ENCODE results near the gene SOAT2. TPM values are rescaled to one million over a fixed set of nuclear protein-coding genes. Genes with fewer than 3 reads are reported as not detected.
"Not testable (repeated sequence)": the region's sequence is repeated elsewhere in the genome, so short reads cannot be mapped to it uniquely, and the experiment has no call there.

SOAT2 gene
- total RNA-seq, 6 experiments from 2014 or later, result 0.12 to 0.34 (median 0.18) TPM

GRCh38 chr12:53160000-53160399 lies 56.7 kb downstream of the SOAT2 start:
- TF ChIP-seq CTCF (IDR thresholded peaks at IDR 0.05), result no peak
- H3K27ac Mint-ChIP-seq, result no peak overlapping the region
- H3K27me3 Mint-ChIP-seq (ENCODE audit: insufficient read depth), result no peaks in the 10 kb centered on the region; the same call in 1 of the 2 replicates
- H3K9me3 Mint-ChIP-seq, result no peaks in the 10 kb centered on the region
- peaks cover 12% of the 10 kb centered on the region for H3K36me3 Mint-ChIP-seq (ENCODE audit: low read depth)
- peaks cover 13% of the 10 kb centered on the region for H3K4me1 Mint-ChIP-seq (ENCODE audit: low read depth)
- H3K4me3 Mint-ChIP-seq, result no peak overlapping the region
- DNase-seq, result no peak

- Mint-ChIP-seq H3K9me3 (no peaks in the 10 kb centered on the region), H3K27me3 (ENCODE audit: insufficient read depth) (no peaks in the 10 kb centered on the region; the same call in 1 of the 2 replicates), H3K27ac (no peak overlapping the region), H3K36me3 (ENCODE audit: low read depth) (peaks cover 12% of the 10 kb centered on the region), H3K4me1 (ENCODE audit: low read depth) (peaks cover 10% of the 10 kb centered on the region), H3K4me3 (no peak overlapping the region)
- TF ChIP-seq CTCF (IDR thresholded peaks at IDR 0.05), result no peak
- no peak for DNase-seq
Observed at GRCh38 chr12:53160673-53161072, 57.4 kb downstream of the SOAT2 start.

- Mint-ChIP-seq H3K27me3 (ENCODE audit: insufficient read depth) (no peaks in the 10 kb centered on the region; the same call in 1 of the 2 replicates), H3K4me3 (no peak overlapping the region), H3K36me3 (ENCODE audit: low read depth) (peaks cover 12% of the 10 kb centered on the region), H3K4me1 (ENCODE audit: low read depth) (peaks cover 8% of the 10 kb centered on the region), H3K9me3 (no peaks in the 10 kb centered on the region), H3K27ac (no peak overlapping the region)
- DNase-seq, result no peak
- no peak for TF ChIP-seq CTCF (IDR thresholded peaks at IDR 0.05)
Observed at GRCh38 chr12:53161119-53161911, 58.0 kb downstream of the SOAT2 start.

GRCh38 chr12:53163008-53163407 lies 59.7 kb downstream of the SOAT2 start:
- not testable (repeated sequence) for H3K4me3 Mint-ChIP-seq; DNase-seq; H3K27me3 Mint-ChIP-seq (ENCODE audit: insufficient read depth); H3K27ac Mint-ChIP-seq; H3K9me3 Mint-ChIP-seq
- Mint-ChIP-seq H3K36me3 (ENCODE audit: low read depth) (peaks cover 12% of the 10 kb centered on the region), H3K4me1 (ENCODE audit: low read depth) (peaks cover 20% of the 10 kb centered on the region)

- Mint-ChIP-seq H3K9me3 (no peaks in the 10 kb centered on the region), H3K27ac (no peak overlapping the region), H3K4me1 (ENCODE audit: low read depth) (peaks cover 24% of the 10 kb centered on the region), H3K4me3 (no peak overlapping the region), H3K36me3 (ENCODE audit: low read depth) (peaks cover 11% of the 10 kb centered on the region), H3K27me3 (ENCODE audit: insufficient read depth) (no peaks in the 10 kb centered on the region)
- no peak for DNase-seq
- no peak for TF ChIP-seq CTCF (IDR thresholded peaks at IDR 0.05)
Observed at GRCh38 chr12:53166837-53167236, 63.6 kb downstream of the SOAT2 start.

- Mint-ChIP-seq H3K27ac (no peak overlapping the region), H3K27me3 (ENCODE audit: insufficient read depth) (no peaks in the 10 kb centered on the region), H3K36me3 (ENCODE audit: low read depth) (peaks cover 8% of the 10 kb centered on the region), H3K4me3 (no peak overlapping the region), H3K9me3 (no peaks in the 10 kb centered on the region), H3K4me1 (ENCODE audit: low read depth) (peaks cover 47% of the 10 kb centered on the region)
- no peak for DNase-seq
- TF ChIP-seq CTCF (IDR thresholded peaks at IDR 0.05), result no peak
Observed at GRCh38 chr12:53169644-53170043, 66.4 kb downstream of the SOAT2 start.

Measured in HFFc6 (cell line).